Left lung (tissue), 10 donors: ENCODE measurements around the gene C3orf20. TPM values are rescaled to one million over a fixed set of nuclear protein-coding genes. Genes with fewer than 3 reads are reported as not detected.
A peak's percentile ranks its signal among the peaks of the same experiment; 100 is the strongest.
"Not testable (repeated sequence)": the region's sequence is repeated elsewhere in the genome, so short reads cannot be mapped to it uniquely, and the experiment has no call there.

Source experiments
- ATAC-seq: fragments of 200-7000 bp; cut with Tn5 transposase; one replicate; pipeline ENCODE4 v1.9.1; 2020; ENCODE audit warnings: moderate library complexity
- DNase-seq, 4 donors: peaks; one replicate each; pipeline ENCODE4 v3.0.0-alpha.2; 2013 to 2020
- H3K27ac ChIP-seq, 2 donors: fragments of 200-600 bp; sonication (generic) in 1 of 2; one replicate each; pipeline versions ENCODE4 v1.5.0 to v1.8.0; 2020 to 2021
- H3K27me3 ChIP-seq, 2 donors: fragments of 200-600 bp; sonication (generic) in 1 of 2; one replicate each; pipeline versions ENCODE4 v1.5.0 to v1.8.0; 2020 to 2021
- H3K36me3 ChIP-seq, 2 donors: fragments of 200-600 bp; sonication (generic) in 1 of 2; one replicate each; pipeline versions ENCODE4 v1.5.0 to v1.8.0; 2020 to 2021
- H3K4me1 ChIP-seq, 2 donors: fragments of 200-600 bp; one replicate each; pipeline ENCODE4 v1.8.0; 2021
- H3K4me3 ChIP-seq, 2 donors: fragments of 200-600 bp; sonication (generic) in 1 of 2; one replicate each; pipeline versions ENCODE4 v1.5.0 to v1.8.0; 2020 to 2021; ENCODE audit warnings: mild to moderate bottlenecking in 1 of 2
- H3K9me3 ChIP-seq, 2 donors: fragments of 200-600 bp; sonication (generic) in 1 of 2; one replicate each; pipeline versions ENCODE4 v1.5.0 to v1.8.0; 2020 to 2021
- intact Hi-C, 2 donors: fragments of 100-400 bp; cut with DNase I; formaldehyde crosslinking; loops; one replicate each; pipeline versions ENCODE4 v1.11.2 to v1.14.2; 2022
- polyA plus RNA-seq, 6 donors: library from polyadenylated mRNA; unstranded; fragments of 120-200 nt; gene quantifications; one replicate each; pipeline ENCODE4 v1.2.1, GENCODE V29; 2013; ENCODE audit not compliant: insufficient read length in 6 of 6
- total RNA-seq, 2 donors: library from RNA; stranded (reverse); fragmentation: NEBNext Ultra II Directional; extraction: Animal tissue kit (Norgen Biotek cat#: 25700); gene quantifications; one replicate each; pipeline ENCODE4 v1.2.1, GENCODE V29; 2021
- TF ChIP-seq, protein P1 (sequence below), 2 donors: fragments of 200-600 bp; sonication (generic) in 1 of 2; IDR thresholded peaks; one replicate each; pipeline versions ENCODE4 v1.5.0 to v1.8.0; 2021; ENCODE audit warnings: antibody characterized with exemption in 2 of 2
- donor health status: DM: no; HTN: yes; CAD: no.
- donor health status: DM: no; HTN: no; CAD: no.

C3orf20 gene
- total and polyA plus RNA-seq, 8 donors = 0.06 to 0.31 (median 0.17) TPM; not detected in 1

DNA sequence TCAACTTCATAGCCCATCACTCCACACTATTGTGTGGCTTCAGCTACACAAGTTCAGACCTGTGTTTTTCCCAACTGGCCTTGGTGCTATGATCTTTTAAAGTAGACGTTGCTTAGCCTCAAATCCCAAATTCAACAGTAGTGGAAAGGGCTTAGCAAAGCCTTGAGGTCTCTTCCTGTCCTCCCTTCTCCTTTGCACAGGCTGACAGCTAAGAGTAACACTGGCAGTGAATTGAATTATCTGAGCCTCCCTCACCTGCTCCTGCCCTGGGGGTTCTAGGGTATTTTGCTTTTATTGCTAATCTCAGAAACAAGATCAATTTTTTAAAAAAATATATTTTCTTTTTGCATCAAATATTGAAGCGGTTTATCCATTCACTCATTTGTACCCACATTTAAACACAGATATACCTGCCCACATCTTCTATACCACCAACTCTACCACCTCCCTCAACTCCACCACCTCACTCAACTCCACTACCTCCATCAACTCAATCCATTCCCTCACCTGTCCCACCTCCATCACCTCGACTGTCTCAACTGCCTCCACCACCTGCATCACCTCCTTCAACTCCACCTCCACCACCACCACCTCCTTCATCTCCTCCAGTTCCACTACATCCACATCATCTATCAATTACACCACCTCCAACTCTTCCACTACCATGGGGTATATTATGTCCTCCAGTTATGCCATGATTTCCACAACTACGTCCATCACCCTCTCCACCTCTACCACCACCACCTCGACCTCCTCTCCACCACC, 133.7 kb downstream of the C3orf20 start:
- intact Hi-C loops = no loop called here
- Histone ChIP-seq H3K27ac (no peak overlapping the region), H3K4me1 (peaks cover 0 to 39% of the 10 kb centered on the region in 2 donors), H3K36me3 (no peaks in the 10 kb centered on the region), H3K27me3 (peaks cover 4 to 70% of the 10 kb centered on the region in 2 donors), H3K4me3 (no peak overlapping the region), H3K9me3 (no peaks in the 10 kb centered on the region)
- TF ChIP-seq, protein P1, sequence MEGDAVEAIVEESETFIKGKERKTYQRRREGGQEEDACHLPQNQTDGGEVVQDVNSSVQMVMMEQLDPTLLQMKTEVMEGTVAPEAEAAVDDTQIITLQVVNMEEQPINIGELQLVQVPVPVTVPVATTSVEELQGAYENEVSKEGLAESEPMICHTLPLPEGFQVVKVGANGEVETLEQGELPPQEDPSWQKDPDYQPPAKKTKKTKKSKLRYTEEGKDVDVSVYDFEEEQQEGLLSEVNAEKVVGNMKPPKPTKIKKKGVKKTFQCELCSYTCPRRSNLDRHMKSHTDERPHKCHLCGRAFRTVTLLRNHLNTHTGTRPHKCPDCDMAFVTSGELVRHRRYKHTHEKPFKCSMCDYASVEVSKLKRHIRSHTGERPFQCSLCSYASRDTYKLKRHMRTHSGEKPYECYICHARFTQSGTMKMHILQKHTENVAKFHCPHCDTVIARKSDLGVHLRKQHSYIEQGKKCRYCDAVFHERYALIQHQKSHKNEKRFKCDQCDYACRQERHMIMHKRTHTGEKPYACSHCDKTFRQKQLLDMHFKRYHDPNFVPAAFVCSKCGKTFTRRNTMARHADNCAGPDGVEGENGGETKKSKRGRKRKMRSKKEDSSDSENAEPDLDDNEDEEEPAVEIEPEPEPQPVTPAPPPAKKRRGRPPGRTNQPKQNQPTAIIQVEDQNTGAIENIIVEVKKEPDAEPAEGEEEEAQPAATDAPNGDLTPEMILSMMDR (IDR thresholded peaks at IDR 0.05) = no peak
- no peak for ATAC-seq
- no peak for DNase-seq

DNA sequence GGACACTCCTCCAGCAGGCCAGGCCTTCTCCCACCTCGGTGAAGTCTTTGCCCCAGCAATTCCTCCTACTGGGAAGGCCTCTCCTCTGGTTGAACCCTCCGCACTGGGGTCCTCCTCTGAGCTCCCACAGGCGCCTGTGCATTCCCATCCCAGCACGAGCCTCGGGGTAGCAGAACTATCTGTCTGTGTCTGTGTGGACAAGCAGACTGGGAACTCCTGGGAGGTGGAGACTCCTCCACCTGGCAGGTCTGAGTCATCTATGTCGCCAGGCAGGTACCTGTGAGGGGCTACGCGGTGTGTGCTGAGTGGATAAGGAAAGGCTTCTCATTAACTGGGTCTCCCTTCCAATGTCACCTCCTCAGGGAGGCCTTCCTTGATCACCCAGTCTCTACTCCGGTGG, 134.7 kb downstream of the C3orf20 start:
- ATAC-seq, DNase-seq, H3K36me3 ChIP-seq, intact Hi-C loops, H3K9me3 ChIP-seq: not testable (repeated sequence)
- Histone ChIP-seq H3K27ac (peak overlapping the region; percentile 59 to 73), H3K4me3 (peak overlapping the region in 1 of 2 donors; percentile 26), H3K27me3 (peaks cover 4 to 67% of the 10 kb centered on the region in 2 donors), H3K4me1 (peaks cover 0 to 37% of the 10 kb centered on the region in 2 donors)

DNA sequence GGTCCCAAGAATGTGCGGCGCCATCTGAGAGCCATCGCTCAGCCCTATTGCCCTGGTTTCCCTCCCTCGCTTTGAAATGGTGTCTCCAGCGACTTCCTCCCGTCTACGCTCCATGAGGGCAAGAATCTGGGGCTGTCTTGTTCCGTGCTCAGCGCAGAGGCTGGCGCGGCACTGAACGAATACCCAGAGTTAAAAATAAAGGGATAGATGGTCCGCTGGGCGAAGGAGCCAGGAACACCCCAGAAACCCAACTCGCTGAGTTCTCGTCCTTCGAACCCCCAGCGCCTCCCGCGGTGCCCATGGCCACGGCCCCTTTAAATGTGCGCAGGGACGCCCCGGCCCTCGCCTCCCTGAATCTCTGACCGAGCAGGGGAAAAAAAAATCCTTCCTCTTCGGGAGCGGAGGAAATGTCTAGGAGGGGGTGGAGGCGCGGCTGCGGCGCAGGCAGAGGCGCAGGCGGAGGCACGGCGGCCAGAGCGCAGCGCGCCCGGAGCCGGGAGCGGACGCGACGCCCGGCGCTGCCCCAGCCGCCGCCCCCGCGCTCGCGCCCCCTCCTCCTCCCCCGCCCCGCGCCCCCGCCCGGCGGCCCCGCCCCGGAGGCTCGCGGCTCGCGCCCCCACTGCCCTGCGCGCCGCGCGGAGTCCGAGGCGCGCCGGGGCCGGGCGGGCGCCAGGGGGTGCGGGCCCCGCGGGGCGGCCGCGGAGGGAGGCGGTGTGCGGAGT, 135.3 kb downstream of the C3orf20 start:
- intact Hi-C loops = no loop called here
- no peaks in the 10 kb centered on the region for H3K9me3 ChIP-seq
- H3K27ac ChIP-seq = peak overlapping the region; percentile 59 to 81
- DNase-seq (peak in 3 of 4 donors; percentile 53 to 76 (median 65)), ATAC-seq (peak; percentile 51)
- H3K36me3 ChIP-seq = no peaks in the 10 kb centered on the region
- H3K4me1 ChIP-seq = peaks cover 0 to 31% of the 10 kb centered on the region in 2 donors
- peaks cover 4 to 67% of the 10 kb centered on the region in 2 donors for H3K27me3 ChIP-seq
- H3K4me3 ChIP-seq = peak overlapping the region; percentile 44 to 58
- TF ChIP-seq, protein P1 (IDR thresholded peaks at IDR 0.05) = no peak

DNA sequence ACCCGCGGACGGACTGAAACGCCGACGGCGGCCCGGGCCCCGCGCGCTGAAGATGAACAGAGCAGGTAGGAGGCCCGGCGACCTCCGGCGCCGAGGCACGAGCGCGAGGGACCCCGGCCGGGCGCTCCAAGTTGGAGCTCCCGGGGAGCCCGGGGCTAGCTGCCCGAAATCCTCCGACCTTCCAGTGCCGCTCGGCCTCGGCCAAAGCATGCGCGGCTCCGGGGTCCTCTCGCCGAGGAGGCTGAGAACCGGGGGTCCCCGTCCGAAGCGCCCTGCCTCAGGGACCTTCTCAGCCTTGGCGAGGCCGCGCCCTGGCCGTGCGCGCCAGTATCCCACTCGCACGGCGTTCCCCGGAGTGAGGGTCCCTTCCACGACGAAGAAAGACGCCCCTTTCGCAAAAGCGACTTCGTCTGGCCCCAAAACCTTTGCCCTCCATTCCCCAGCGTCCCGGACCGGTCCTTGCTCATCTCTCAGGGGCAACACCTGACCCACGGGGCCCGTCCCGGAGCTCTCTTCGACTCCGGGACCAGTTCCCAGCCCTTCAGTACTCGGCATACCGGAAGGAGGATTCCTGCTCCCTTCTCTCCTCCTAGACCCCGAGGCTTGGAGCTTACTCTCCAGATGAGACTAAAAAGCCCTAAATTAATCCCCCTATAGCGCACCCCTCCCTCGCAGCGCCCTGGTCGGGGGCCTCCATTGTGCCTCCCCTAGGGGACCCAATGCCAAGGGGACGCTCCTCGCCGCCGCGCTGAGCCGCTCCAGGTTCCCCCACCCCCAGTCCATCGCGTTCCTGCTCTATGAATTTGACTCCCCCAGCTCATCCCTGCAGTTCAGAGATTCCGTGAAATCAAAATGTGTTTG, 136.1 kb downstream of the C3orf20 start:
- Histone ChIP-seq H3K4me1 (peaks cover 0 to 23% of the 10 kb centered on the region in 2 donors), H3K9me3 (no peaks in the 10 kb centered on the region), H3K4me3 (peak overlapping the region; percentile 44 to 58), H3K27ac (peak overlapping the region; percentile 75 to 81), H3K36me3 (no peaks in the 10 kb centered on the region), H3K27me3 (peaks cover 4 to 67% of the 10 kb centered on the region in 2 donors)
- DNase-seq = peak in 2 of 4 donors; percentile 32 to 77
- intact Hi-C loops = no loop called here
- peak; percentile 18 for ATAC-seq
- TF ChIP-seq, protein P1 (IDR thresholded peaks at IDR 0.05) = no peak

DNA sequence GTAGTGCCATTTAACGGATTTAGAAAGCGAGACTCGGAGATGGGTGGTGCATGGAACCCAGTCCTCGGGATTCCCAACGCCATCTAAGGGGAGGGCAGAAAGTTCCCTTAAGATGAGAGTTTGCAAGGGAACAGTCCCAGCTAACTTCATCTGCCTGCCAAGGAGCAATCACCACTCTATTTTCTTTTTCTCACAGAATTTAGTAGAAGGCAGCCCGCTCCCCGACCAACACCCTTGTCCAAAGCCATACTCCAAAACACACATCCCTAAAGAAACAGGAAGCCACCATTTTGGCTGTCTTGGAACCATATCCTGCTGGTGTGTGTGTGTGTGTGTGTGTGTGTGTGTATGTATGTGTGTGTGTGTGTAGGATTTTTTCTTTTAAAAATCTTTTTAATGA, 136.7 kb downstream of the C3orf20 start:
- peak; percentile 14 for ATAC-seq
- DNase-seq = peak in 2 of 4 donors; percentile 36 to 43
- peak overlapping the region; percentile 75 to 81 for H3K27ac ChIP-seq
- H3K9me3 ChIP-seq = no peaks in the 10 kb centered on the region
- H3K4me3 ChIP-seq = peak overlapping the region; percentile 44 to 58
- H3K27me3 ChIP-seq = peaks cover 4 to 67% of the 10 kb centered on the region in 2 donors
- peaks cover 0 to 16% of the 10 kb centered on the region in 2 donors for H3K4me1 ChIP-seq
- H3K36me3 ChIP-seq = no peaks in the 10 kb centered on the region
- TF ChIP-seq, protein P1 (IDR thresholded peaks at IDR 0.05) = no peak
- intact Hi-C loops = no loop called here
